GM12875 (cell line): ENCODE measurements around the gene RXRA.

ENCODE experiments used
- H3K4me3 ChIP-seq: one replicate; pipeline ENCODE4 v1.5.1; 2011; ENCODE audit warnings: low read depth, low read length, control low read depth
- TF ChIP-seq, protein P1 (sequence below): IDR thresholded peaks from 2 replicates; pipeline ENCODE4 v1.5.1; 2011; ENCODE audit warnings: low read depth, mild to moderate bottlenecking, control low read depth, inconsistent platforms, low read length, moderate library complexity, borderline replicate concordance; ENCODE audit not compliant: insufficient read depth

RXRA gene

DNA sequence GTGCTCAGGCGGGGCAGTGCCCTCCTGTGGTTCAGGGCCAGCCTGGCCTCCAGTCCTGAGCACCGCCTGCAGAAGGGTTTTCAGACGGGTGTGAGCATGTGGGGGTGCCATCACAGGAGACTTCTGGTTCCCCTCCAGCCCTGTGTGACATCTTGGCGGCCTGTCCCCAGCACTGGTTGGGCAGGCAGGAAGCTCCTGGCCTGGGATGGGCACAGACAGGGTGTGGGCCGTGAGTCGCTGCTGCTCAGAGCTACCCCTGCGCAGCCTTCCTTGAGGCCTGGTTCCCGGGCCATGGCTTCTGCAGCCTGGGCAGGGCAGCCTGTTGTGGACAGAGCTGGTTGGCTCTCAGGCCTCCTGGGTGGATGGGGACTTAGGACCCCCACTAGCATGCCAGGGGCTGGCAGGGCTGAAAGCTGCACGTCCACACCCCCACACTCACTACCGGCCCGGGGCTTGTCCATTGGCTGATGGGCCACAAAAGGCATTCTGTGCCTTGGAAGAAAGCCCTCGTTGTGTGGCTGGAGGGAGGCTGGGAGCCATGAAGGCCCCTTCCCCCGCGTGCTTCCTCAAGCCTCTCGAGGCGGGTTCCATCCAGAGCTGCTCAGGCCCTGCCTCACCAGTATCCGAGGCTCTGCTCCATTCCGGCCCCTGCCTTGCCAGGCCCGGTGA lies 58.7 kb downstream of the RXRA start:
- H3K4me3 ChIP-seq: no peak overlapping the region
- TF ChIP-seq, protein P1, sequence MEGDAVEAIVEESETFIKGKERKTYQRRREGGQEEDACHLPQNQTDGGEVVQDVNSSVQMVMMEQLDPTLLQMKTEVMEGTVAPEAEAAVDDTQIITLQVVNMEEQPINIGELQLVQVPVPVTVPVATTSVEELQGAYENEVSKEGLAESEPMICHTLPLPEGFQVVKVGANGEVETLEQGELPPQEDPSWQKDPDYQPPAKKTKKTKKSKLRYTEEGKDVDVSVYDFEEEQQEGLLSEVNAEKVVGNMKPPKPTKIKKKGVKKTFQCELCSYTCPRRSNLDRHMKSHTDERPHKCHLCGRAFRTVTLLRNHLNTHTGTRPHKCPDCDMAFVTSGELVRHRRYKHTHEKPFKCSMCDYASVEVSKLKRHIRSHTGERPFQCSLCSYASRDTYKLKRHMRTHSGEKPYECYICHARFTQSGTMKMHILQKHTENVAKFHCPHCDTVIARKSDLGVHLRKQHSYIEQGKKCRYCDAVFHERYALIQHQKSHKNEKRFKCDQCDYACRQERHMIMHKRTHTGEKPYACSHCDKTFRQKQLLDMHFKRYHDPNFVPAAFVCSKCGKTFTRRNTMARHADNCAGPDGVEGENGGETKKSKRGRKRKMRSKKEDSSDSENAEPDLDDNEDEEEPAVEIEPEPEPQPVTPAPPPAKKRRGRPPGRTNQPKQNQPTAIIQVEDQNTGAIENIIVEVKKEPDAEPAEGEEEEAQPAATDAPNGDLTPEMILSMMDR: no peak

DNA sequence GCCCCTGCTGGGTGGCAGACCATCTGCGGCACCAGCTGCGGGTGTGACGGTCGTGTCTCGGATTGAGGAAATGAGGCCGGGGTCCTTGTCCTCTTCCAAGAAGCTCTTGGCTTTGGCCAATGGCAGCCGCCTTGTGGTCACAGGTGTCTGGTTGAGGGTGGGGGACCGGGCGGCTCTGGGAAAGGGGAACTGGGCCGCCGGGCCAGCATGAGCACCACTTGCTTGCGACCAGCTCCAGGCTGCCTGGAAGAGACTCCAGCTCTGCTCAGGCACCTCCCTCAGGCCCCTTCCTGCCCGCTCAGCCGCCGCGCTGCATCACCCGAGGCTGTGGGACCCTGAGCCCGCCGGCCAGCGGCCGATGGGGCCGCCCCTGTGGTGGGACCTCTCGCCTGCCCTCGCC lies 59.7 kb downstream of the RXRA start:
- TF ChIP-seq, protein P1: no peak
- H3K4me3 ChIP-seq: no peak overlapping the region

DNA sequence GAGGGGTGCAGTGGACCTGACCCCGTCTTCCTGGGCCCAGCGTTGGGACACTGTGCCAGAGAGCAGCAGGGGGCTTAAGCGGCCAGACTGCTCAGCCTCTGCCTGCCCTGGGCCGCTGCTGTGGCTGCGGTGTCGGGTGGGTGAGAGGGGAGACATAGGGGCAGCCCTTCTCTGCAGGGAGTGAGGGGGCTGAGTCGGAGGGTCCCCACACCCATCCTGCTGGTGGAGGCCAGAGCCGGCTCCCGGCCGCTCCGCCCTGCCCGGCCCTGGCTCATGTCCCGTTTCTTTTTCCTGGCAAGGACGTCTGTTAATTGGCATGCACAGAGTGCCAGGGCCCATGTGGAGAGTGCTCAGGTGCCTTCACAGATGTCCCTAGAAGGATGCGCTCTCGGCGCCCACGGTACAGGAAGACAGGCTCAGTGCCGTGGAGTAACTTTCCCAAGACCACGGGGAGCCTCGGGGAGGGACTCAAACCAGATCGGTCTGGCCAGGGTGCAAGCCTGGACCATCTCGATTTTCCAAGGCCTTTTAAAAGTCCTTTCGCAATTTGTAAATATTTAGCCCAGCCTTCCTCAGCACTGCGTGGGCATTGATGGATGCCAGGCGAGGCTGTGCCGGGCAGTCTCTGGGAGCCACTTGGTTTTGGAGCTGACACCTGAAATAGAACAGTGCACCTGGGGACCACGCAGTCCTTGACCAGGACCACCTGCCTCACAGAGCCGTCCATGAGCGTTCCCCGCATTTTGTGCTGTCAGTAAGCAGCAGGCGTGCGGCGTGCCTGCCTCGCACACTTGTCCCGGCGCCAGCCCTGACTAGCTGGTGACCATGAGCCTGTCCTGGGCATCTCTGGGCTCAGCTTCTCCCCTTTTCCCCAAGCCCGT lies 60.9 kb downstream of the RXRA start:
- TF ChIP-seq, protein P1: no peak
- H3K4me3 ChIP-seq: no peak overlapping the region

DNA sequence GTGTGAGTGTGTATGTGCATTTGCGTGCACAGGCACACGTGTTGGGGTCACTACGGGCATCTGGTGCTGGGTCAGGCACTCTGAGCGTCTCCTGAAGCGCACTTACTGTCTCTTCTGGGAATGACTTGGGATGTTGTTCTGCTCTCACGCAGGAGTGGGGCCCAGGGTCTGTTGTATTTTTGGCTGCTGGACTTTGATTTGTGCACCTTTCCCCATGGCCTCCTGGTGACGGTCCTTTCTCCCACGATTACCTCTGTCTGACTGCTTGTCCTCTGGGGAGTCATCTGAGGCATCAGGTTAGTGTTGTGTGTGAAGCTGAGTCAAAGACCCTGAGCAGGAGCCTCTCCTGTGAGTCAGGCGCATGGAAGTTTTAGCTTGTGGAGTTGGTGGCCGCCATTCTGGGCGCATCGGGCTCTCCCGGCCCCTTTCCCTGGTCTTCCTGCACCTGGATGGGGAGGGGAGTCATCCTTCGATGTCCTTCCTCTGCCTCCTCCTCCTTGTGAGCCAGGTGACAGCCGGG lies 62.1 kb downstream of the RXRA start:
- TF ChIP-seq, protein P1: no peak
- no peak overlapping the region for H3K4me3 ChIP-seq

DNA sequence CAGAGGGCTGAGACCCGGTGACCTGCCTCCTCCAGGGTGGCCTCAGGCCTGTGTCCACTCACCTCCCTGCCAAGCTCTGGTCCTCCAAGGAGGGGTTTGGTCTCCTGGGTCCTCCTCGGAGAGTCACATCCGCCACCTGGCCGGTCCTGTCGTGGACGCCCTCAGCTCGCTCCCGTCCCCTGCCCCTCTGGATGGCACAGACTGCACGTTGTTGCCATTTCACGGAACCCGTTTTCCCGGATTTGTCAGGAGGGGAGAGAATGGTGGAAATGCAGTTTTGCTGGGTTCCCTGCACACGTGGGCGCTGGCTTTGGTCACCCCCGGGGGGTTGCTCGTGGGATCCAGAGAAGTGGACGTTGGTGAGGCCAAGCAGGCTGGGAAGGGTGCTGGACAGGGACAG lies 62.7 kb downstream of the RXRA start:
- no peak overlapping the region for H3K4me3 ChIP-seq
- TF ChIP-seq, protein P1: no peak

DNA sequence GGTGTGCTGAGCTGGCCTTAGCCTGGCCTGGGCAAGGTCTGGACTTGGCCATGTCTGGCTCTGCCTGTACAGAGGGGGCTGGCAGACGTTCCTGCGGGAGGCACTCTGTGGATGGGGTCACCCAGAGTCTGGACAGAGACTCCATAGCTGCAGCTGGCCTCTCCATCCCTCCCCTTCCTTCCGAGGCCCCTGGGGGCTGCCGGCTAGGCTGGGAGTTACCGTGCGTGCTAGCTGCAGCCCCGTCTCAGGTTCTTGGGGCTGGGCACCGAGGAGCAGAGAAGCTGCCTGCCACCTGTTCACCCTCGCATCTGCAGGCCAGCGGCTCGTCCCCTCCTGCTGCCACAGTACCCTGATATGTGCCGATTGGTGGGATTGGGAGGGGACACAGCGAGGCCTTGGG lies 63.4 kb downstream of the RXRA start:
- no peak overlapping the region for H3K4me3 ChIP-seq
- TF ChIP-seq, protein P1: no peak
